K562 (cell line): Measurements from ENCODE around the gene PSMB10.

Experiments
- BHLHE40 ChIP-seq: IDR thresholded peaks from 2 replicates; pipeline ENCODE4 v1.6.1; 2011; ENCODE audit warnings: low read length, improper control_type of control experiment
- BRCA1 ChIP-seq, 2 experiments: fragments of 450-650 bp in 1 of 2; sonication (generic) in 1 of 2; formaldehyde crosslinking in 1 of 2; IDR thresholded peaks; 2 replicates each; pipeline versions ENCODE4 v1.5.0 to v1.6.1; 2017 to 2020; ENCODE audit warnings: mild to moderate bottlenecking in 1 of 2, missing genetic modification reagents in 1 of 2
- KDM1A ChIP-seq, 2 experiments: fragments of 450-650 bp; IDR thresholded peaks; 2 replicates each; pipeline ENCODE4 v1.6.1; 2016; ENCODE audit warnings: mild to moderate bottlenecking in 2 of 2
- KLF6 ChIP-seq: fragments of 250-450 bp; sonication (Bioruptor Pico); IDR thresholded peaks from 2 replicates; pipeline ENCODE4 v1.4.0; 2020; ENCODE audit warnings: mild to moderate bottlenecking, moderate library complexity, borderline replicate concordance
- U2AF1 ChIP-seq: fragments of 200-400 bp; formaldehyde crosslinking; optimal IDR thresholded peaks from 2 replicates; pipeline ENCODE3; 2017; ENCODE audit warnings: mild to moderate bottlenecking, low read depth, low read length, moderate library complexity
- ZNF239 ChIP-seq: fragments of 250-450 bp; sonication (Bioruptor Pico); IDR thresholded peaks from 2 replicates; pipeline ENCODE4 v1.4.0; 2020; ENCODE audit warnings: mild to moderate bottlenecking
- TF ChIP-seq, protein P1 (sequence below): IDR thresholded peaks from 2 replicates; pipeline ENCODE4 v1.6.1; 2012; ENCODE audit warnings: low read depth, low read length, improper control_type of control experiment, borderline replicate concordance
- TF ChIP-seq, protein P2 (sequence below), 3 experiments: IDR thresholded peaks in 2 of 3; conservative IDR thresholded peaks in 1 of 3; 2 replicates each; pipeline ENCODE4 v1.5.1; 2011 to 2012; ENCODE audit warnings: low read length in 3 of 3, mild to moderate bottlenecking in 3 of 3, control low read depth in 2 of 3, improper control_type of control experiment in 1 of 3, inconsistent platforms in 1 of 3, low read depth in 1 of 3, mixed read lengths in 1 of 3, moderate library complexity in 1 of 3; ENCODE audit not compliant: insufficient read depth in 2 of 3
- TF ChIP-seq, protein P3 (sequence below): fragments of 250-450 bp; sonication (Bioruptor Pico); IDR thresholded peaks from 2 replicates; pipeline ENCODE4 v1.4.0; 2020; ENCODE audit warnings: mild to moderate bottlenecking

DNA sequence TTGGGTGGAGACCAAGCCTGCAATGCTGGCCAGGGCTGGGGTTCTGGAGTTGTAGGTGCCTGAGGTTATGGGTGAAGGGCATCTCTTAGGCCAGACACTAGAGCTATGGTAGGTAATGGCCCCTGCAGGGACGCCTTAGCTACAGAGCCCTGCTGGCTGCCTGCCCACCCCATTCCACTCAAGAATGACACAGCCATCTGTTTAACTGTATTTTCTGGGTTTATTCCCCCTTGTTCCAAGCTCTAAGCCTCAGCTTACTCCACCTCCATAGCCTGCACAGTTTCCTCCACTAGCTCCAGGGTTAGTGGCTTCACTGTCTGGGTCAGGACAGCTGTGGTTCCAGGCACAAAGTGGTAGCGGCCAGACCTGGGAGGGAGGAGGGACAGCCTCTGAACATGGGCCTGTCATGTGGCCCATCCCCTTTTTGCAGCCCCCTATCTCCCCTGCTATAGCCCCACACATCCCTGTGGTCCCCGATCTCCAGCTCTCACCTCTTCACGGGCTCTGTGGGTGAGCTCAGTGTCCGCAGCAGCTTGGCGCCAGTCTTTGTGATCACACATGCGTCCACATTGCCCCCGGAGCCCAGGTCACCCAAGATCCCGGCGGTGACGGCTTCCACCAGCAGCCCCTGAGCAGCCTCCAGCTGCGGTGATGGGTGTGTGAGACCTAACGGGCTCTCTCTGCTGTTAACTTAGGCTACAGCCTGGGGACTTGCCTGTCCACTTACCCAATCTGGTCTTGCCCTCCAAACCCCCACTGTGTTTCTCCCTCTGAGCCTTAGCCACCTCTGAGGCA lies 2.1 kb downstream of the PSMB10 start:
- TF ChIP-seq BHLHE40, result no peak
- no peak for TF ChIP-seq ZNF239 (CRISPR knock-in tag)
- TF ChIP-seq, protein P1, sequence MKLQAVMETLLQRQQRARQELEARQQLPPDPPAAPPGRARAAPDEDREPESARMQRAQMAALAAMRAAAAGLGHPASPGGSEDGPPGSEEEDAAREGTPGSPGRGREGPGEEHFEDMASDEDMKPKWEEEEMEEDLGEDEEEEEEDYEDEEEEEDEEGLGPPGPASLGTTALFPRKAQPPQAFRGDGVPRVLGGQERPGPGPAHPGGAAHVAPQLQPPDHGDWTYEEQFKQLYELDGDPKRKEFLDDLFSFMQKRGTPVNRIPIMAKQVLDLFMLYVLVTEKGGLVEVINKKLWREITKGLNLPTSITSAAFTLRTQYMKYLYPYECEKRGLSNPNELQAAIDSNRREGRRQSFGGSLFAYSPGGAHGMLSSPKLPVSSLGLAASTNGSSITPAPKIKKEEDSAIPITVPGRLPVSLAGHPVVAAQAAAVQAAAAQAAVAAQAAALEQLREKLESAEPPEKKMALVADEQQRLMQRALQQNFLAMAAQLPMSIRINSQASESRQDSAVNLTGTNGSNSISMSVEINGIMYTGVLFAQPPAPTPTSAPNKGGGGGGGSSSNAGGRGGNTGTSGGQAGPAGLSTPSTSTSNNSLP, result no peak
- TF ChIP-seq, protein P2, sequence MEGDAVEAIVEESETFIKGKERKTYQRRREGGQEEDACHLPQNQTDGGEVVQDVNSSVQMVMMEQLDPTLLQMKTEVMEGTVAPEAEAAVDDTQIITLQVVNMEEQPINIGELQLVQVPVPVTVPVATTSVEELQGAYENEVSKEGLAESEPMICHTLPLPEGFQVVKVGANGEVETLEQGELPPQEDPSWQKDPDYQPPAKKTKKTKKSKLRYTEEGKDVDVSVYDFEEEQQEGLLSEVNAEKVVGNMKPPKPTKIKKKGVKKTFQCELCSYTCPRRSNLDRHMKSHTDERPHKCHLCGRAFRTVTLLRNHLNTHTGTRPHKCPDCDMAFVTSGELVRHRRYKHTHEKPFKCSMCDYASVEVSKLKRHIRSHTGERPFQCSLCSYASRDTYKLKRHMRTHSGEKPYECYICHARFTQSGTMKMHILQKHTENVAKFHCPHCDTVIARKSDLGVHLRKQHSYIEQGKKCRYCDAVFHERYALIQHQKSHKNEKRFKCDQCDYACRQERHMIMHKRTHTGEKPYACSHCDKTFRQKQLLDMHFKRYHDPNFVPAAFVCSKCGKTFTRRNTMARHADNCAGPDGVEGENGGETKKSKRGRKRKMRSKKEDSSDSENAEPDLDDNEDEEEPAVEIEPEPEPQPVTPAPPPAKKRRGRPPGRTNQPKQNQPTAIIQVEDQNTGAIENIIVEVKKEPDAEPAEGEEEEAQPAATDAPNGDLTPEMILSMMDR (IDR thresholded peaks at IDR 0.05 in 2 of 3, conservative IDR thresholded peaks at IDR 0.05 in 1 of 3; ENCODE audit: insufficient read depth in 2 of 3, low read depth in 1 of 3, low read length in 3 of 3), result no peak
- TF ChIP-seq U2AF1, result no peak
- no peak for TF ChIP-seq KLF6 (CRISPR knock-in tag)
- TF ChIP-seq, protein P3, sequence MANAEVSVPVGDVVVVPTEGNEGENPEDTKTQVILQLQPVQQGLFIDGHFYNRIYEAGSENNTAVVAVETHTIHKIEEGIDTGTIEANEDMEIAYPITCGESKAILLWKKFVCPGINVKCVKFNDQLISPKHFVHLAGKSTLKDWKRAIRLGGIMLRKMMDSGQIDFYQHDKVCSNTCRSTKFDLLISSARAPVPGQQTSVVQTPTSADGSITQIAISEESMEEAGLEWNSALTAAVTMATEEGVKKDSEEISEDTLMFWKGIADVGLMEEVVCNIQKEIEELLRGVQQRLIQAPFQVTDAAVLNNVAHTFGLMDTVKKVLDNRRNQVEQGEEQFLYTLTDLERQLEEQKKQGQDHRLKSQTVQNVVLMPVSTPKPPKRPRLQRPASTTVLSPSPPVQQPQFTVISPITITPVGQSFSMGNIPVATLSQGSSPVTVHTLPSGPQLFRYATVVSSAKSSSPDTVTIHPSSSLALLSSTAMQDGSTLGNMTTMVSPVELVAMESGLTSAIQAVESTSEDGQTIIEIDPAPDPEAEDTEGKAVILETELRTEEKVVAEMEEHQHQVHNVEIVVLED (CRISPR knock-in tag), result no peak
- TF ChIP-seq KDM1A (IDR thresholded peaks at IDR 0.05), result no peak
- no peak for TF ChIP-seq BRCA1 (IDR thresholded peaks at IDR 0.05)
- TF ChIP-seq BRCA1 (CRISPR knock-in tag; IDR thresholded peaks at IDR 0.05), result no peak
